A673 (cell line): Measurements from ENCODE around the gene VAT1L. TPM values are rescaled to one million over a fixed set of nuclear protein-coding genes. Genes with fewer than 3 reads are reported as not detected.

ENCODE experiments used
- BruUV-seq: library from RNA; stranded (reverse); fragments of 400-500 nt; replicated peaks from 2 replicates; lab custom pipeline; 2021; lab: Mats Ljungman, UMichigan
- CTCF ChIA-PET: fragments of 300-600 bp; sonication (Branson Sonifier 250); formaldehyde crosslinking; loops from one replicate; lab custom pipeline; 2022; ENCODE audit warnings: antibody characterized with exemption; lab: Charles Lee
- POLR2A ChIA-PET: fragments of 300-600 bp; sonication (Branson Sonifier 250); formaldehyde crosslinking; loops from one replicate; lab custom pipeline; 2022; ENCODE audit warnings: antibody characterized with exemption; ENCODE audit not compliant: low non-redundant PET; lab: Charles Lee
- DNase-seq: peaks from one replicate; pipeline ENCODE4 v3.0.0-alpha.2; 2015; ENCODE audit warnings: low spot score
- H3K27ac ChIP-seq: fragments of 200-600 bp; sonication (generic); 2 replicates; pipeline ENCODE4 v1.5.1; 2016; ENCODE audit warnings: mixed run types, low read depth, mild to moderate bottlenecking, mixed read lengths, antibody characterized with exemption, low read length; ENCODE audit not compliant: poor library complexity, severe bottlenecking
- H3K27me3 ChIP-seq: fragments of 200-600 bp; sonication (generic); replicated peaks from 2 replicates; pipeline ENCODE4 v1.6.1; 2017; ENCODE audit warnings: mixed run types, low read depth, mild to moderate bottlenecking, mixed read lengths, antibody characterized with exemption, low read length; ENCODE audit not compliant: insufficient read depth, poor library complexity
- H3K36me3 ChIP-seq: fragments of 200-600 bp; sonication (generic); 2 replicates; pipeline ENCODE4 v1.6.1; 2016; ENCODE audit warnings: mixed run types, mild to moderate bottlenecking, mixed read lengths, antibody characterized with exemption, low read length; ENCODE audit not compliant: insufficient read depth, poor library complexity, severe bottlenecking
- H3K4me1 ChIP-seq: fragments of 200-600 bp; sonication (generic); 2 replicates; pipeline ENCODE4 v1.6.1; 2017; ENCODE audit warnings: mixed run types, mild to moderate bottlenecking, mixed read lengths, antibody characterized with exemption, low read length; ENCODE audit not compliant: insufficient read depth, poor library complexity, severe bottlenecking
- H3K4me3 ChIP-seq: fragments of 200-600 bp; sonication (generic); 2 replicates; pipeline ENCODE4 v1.5.1; 2016; ENCODE audit warnings: low read depth, mixed run types, mild to moderate bottlenecking, mixed read lengths, low read length; ENCODE audit not compliant: poor library complexity, severe bottlenecking
- H3K9me3 ChIP-seq: fragments of 200-600 bp; sonication (generic); 2 replicates; pipeline ENCODE4 v1.6.1; 2016; ENCODE audit warnings: mixed run types, low read depth, mild to moderate bottlenecking, mixed read lengths, antibody characterized with exemption, low read length; ENCODE audit not compliant: poor library complexity, severe bottlenecking
- EZH2 ChIP-seq: fragments of 200-600 bp; sonication (generic); IDR thresholded peaks from 2 replicates; pipeline ENCODE4 v1.6.1; 2017; ENCODE audit warnings: borderline replicate concordance, low read depth, mild to moderate bottlenecking, mixed read lengths, antibody characterized with exemption, low read length; ENCODE audit not compliant: poor library complexity, severe bottlenecking
- intact Hi-C: fragments of 100-400 bp; cut with micrococcal nuclease; formaldehyde crosslinking; loops from one replicate; pipeline ENCODE4 v1.10.0; 2022; ENCODE audit not compliant: unreplicated experiment
- total RNA-seq: library from RNA; stranded (reverse); gene quantifications from 2 replicates; pipeline ENCODE4 v1.2.3, GENCODE V29; 2021
- TF ChIP-seq, protein P1 (sequence below): fragments of 300-800, 200-600 bp; sonication (generic); conservative IDR thresholded peaks from 2 replicates; pipeline ENCODE4 v1.5.1; 2017; ENCODE audit warnings: low read depth, mild to moderate bottlenecking, antibody characterized with exemption, low read length, moderate library complexity, mixed read lengths

VAT1L gene
- total RNA-seq, 1 experiment from 2014 or later = 0.09 TPM

DNA sequence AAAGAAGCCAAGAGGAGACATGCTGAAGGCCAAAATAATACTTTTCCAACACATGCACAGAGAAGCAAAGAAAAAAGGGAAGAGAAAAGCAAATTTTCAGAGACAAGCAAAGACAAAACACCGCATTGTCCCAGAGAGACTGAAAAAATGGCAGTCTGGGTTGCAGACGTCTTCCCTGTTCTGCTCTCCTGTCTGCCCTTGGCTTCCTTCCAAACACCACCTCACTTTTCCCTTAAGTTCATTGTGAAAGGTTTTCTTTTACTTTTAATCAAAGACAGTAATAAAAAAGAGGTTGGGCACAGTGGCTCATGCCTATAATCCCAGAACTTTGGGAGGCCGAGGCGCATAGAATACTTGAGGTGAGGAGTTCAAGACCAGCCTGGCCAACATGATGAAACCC is 21.2 kb upstream of the VAT1L start:
- CTCF ChIA-PET = no interaction called here
- TF ChIP-seq, protein P1, sequence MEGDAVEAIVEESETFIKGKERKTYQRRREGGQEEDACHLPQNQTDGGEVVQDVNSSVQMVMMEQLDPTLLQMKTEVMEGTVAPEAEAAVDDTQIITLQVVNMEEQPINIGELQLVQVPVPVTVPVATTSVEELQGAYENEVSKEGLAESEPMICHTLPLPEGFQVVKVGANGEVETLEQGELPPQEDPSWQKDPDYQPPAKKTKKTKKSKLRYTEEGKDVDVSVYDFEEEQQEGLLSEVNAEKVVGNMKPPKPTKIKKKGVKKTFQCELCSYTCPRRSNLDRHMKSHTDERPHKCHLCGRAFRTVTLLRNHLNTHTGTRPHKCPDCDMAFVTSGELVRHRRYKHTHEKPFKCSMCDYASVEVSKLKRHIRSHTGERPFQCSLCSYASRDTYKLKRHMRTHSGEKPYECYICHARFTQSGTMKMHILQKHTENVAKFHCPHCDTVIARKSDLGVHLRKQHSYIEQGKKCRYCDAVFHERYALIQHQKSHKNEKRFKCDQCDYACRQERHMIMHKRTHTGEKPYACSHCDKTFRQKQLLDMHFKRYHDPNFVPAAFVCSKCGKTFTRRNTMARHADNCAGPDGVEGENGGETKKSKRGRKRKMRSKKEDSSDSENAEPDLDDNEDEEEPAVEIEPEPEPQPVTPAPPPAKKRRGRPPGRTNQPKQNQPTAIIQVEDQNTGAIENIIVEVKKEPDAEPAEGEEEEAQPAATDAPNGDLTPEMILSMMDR = no peak
- no peak for TF ChIP-seq EZH2
- no peak for DNase-seq
- Histone ChIP-seq H3K36me3 (no peaks in the 10 kb centered on the region), H3K27me3 (no peaks in the 10 kb centered on the region), H3K4me3 (no peak overlapping the region), H3K4me1 (no peaks in the 10 kb centered on the region), H3K27ac (no peak overlapping the region), H3K9me3 (no peaks in the 10 kb centered on the region)
- intact Hi-C loops = no loop called here
- no TSS peak for BruUV-seq
- POLR2A ChIA-PET = no interaction called here

DNA sequence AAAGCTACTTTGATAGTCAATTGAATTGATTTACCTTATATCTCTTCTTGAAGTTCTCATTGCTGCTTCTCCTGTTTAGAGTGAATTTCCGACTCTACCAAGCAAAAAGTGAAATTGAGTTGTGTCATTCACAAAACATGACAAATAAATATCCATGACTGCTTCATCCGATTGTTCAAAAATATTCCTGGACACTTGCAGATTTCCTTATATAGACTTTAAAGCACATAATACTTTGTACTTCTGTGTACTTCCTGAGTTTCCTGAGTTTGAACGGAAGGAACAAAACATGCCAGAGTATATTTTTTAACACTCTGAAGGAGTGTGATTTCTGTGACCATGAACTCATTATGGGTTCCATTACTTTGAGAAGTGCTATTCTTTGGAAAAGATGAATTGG is 20.5 kb upstream of the VAT1L start:
- H3K36me3 ChIP-seq = no peaks in the 10 kb centered on the region
- H3K4me1 ChIP-seq = no peaks in the 10 kb centered on the region
- H3K4me3 ChIP-seq = no peak overlapping the region
- intact Hi-C loops = no loop called here
- H3K27me3 ChIP-seq = no peaks in the 10 kb centered on the region
- POLR2A ChIA-PET = no interaction called here
- H3K9me3 ChIP-seq = no peaks in the 10 kb centered on the region
- CTCF ChIA-PET = no interaction called here
- DNase-seq = no peak
- TF ChIP-seq, protein P1 = no peak
- TF ChIP-seq EZH2 = no peak
- BruUV-seq = no TSS peak
- no peak overlapping the region for H3K27ac ChIP-seq

DNA sequence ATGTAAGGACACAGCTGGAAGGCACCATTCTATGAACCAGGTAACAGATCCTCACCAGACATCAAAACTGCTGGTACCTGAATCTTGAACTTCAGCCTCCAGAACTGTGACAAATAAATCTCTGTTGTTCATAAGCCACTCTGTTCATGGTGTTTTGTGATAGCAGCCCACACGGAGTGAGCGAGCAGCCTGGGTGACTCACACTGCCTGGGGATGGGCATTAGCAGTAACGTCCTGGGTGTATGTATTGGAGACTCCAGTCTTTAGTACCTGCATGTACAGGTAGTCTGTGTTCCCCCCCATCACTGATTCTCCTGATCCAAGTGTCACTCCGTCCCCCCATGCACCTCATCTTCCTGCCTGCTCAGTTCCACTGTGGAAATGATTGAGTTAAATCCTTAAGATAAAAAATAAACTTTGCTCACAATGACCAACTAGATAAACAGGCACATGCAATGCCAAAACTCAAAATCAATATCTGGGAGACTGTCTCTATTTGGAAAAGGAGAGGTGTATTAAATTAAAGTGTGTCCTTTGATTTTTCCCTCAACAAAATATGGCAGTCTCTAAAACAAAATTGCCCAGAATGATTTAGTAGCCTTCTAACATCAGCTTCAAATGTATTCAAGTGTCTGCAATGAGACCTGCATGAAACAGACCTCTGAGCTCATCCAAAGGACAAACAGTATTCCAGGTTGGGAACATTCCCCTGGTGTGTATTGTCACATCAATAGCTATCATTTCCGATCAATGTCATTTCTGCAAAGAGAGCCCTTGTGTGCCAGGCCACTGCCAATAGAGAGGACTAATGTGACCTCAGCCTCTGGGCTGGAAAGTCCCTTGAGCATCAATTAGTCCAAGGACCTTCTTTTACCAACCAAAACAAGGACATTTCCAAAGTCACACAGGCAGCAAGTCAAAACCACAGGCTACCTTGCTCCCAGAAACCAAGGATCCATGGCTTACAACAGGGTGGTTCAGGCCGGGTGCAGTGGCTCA is 12.2 kb upstream of the VAT1L start:
- POLR2A ChIA-PET = no interaction called here
- Histone ChIP-seq H3K4me3 (no peak overlapping the region), H3K4me1 (no peaks in the 10 kb centered on the region), H3K27ac (no peak overlapping the region), H3K27me3 (no peaks in the 10 kb centered on the region), H3K36me3 (no peaks in the 10 kb centered on the region), H3K9me3 (no peaks in the 10 kb centered on the region)
- intact Hi-C loops = no loop called here
- TF ChIP-seq, protein P1 = no peak
- CTCF ChIA-PET = no interaction called here
- no TSS peak for BruUV-seq
- no peak for DNase-seq
